GM10248 (cell line): ENCODE measurements around the gene ATP10A.

Experiments
- CTCF ChIA-PET: fragments of 300-600 bp; sonication (Branson Sonifier 250); formaldehyde crosslinking; extraction: SDS; loops from one replicate; lab custom pipeline; 2021; ENCODE audit warnings: antibody characterized with exemption; lab: Yijun Ruan, JAX
- POLR2A ChIA-PET: fragments of 350-650 bp; sonication (Branson Sonifier 250); formaldehyde crosslinking; extraction: SDS; loops from one replicate; lab custom pipeline; 2020; ENCODE audit warnings: antibody characterized with exemption; lab: Yijun Ruan, JAX
- DNase-seq: peaks from one replicate; pipeline ENCODE4 v3.0.0; 2012; ENCODE audit errors: extremely low spot score
- CTCF ChIP-seq: IDR thresholded peaks from 2 replicates; pipeline ENCODE4 v1.5.1; 2012; ENCODE audit warnings: mild to moderate bottlenecking, low read depth; ENCODE audit errors: extremely low read depth, missing control alignments, control extremely low read depth

Gene ATP10A

GRCh38 chr15:25805031-25805430 lies 58.1 kb downstream of the ATP10A start:
- POLR2A ChIA-PET: no interaction called here
- CTCF ChIA-PET: no interaction called here
- TF ChIP-seq CTCF: no peak
- DNase-seq: no peak

GRCh38 chr15:25804451-25804850 lies 58.7 kb downstream of the ATP10A start:
- DNase-seq: no peak
- TF ChIP-seq CTCF: no peak
- ChIA-PET POLR2A (no interaction called here), CTCF (no interaction called here)

GRCh38 chr15:25803541-25803940 lies 59.6 kb downstream of the ATP10A start:
- no peak for TF ChIP-seq CTCF
- ChIA-PET CTCF (no interaction called here), POLR2A (no interaction called here)
- no peak for DNase-seq

- ChIA-PET POLR2A (no interaction called here), CTCF (no interaction called here)
- no peak for DNase-seq
- TF ChIP-seq CTCF: no peak
Measured at GRCh38 chr15:25803036-25803435, 60.1 kb downstream of the ATP10A start.

- TF ChIP-seq CTCF: no peak
- POLR2A ChIA-PET: no interaction called here
- CTCF ChIA-PET: no interaction called here
- no peak for DNase-seq
Measured at GRCh38 chr15:25802285-25802830, 60.8 kb downstream of the ATP10A start.

GRCh38 chr15:25801586-25802284 lies 61.4 kb downstream of the ATP10A start:
- DNase-seq: no peak
- POLR2A ChIA-PET: no interaction called here
- CTCF ChIA-PET: no interaction called here
- no peak for TF ChIP-seq CTCF
